ENCODE data around the gene NR6A1. TPM values are rescaled to one million over a fixed set of nuclear protein-coding genes. Genes with fewer than 3 reads are reported as not detected.

NR6A1 gene
- polyA plus RNA-seq, 2 donors: 0.68 to 1.4 TPM

DNA sequence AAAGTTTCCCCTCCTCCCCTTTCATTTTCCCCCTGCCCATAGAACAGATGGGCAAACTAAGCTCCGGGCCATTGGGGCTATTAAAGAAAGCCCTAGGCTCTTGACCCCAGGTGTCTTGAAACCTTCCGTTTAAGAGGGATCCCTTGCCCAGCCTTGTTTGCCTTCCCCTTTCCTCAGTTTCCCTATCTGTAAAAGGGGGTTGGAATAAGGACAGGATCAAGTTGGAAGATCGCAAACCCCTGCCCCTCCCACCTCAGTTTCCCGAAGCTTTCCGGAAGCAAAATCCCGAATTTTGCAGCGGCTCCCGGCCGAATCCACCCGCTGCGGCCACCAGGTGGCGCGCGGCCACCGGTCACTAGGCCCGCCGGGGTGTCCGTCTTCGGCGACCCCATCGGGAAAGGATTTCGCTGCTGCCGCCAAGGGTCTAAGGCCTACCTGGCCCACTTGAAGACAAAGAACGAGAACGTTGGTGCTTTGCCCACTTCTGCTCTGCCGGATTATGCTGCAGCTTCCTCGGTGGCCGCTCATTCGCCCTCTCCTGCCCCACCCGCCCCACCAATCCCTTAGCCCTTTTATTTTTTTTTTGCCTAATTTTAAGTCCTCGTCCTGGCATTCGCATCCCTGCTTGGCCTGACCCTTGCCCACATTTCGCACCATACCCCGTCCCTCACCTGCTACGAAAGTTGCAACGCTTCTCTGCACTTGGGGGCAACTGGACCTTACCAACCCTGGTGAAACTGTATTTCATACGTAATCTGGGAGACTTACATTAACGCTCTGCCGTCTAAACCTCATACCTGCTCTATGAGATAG lies 962 bp upstream of the NR6A1 start:
- H3K4me3 ChIP-seq (ENCODE audit: low read depth in 1 of 2, low read length in 2 of 2): peak overlapping the region; percentile 46 to 68
- H3K4me1 ChIP-seq (ENCODE audit: control insufficient read depth in 2 of 2, insufficient read depth in 2 of 2, low read length in 1 of 2): peaks cover 0 to 3% of the 10 kb centered on the region in 2 donors
- H3K27ac ChIP-seq (ENCODE audit: low read depth in 2 of 2, low read length in 1 of 2): peak overlapping the region; percentile 47 to 52
- WGBS, 2 donors: 20% methylated on average over 37 to 39 of the region's 39 CpGs
- H3K27me3 ChIP-seq (ENCODE audit: control insufficient read depth in 1 of 2, insufficient read depth in 2 of 2, low read length in 2 of 2): peaks cover 0 to 2% of the 10 kb centered on the region in 2 donors
- H3K36me3 ChIP-seq (ENCODE audit: control insufficient read depth in 2 of 2, insufficient read depth in 2 of 2, low read length in 1 of 2): no peaks in the 10 kb centered on the region
- H3K9me3 ChIP-seq (ENCODE audit: control insufficient read depth in 2 of 2, insufficient read depth in 1 of 2, low read depth in 1 of 2, low read length in 1 of 2): no peaks in the 10 kb centered on the region

DNA sequence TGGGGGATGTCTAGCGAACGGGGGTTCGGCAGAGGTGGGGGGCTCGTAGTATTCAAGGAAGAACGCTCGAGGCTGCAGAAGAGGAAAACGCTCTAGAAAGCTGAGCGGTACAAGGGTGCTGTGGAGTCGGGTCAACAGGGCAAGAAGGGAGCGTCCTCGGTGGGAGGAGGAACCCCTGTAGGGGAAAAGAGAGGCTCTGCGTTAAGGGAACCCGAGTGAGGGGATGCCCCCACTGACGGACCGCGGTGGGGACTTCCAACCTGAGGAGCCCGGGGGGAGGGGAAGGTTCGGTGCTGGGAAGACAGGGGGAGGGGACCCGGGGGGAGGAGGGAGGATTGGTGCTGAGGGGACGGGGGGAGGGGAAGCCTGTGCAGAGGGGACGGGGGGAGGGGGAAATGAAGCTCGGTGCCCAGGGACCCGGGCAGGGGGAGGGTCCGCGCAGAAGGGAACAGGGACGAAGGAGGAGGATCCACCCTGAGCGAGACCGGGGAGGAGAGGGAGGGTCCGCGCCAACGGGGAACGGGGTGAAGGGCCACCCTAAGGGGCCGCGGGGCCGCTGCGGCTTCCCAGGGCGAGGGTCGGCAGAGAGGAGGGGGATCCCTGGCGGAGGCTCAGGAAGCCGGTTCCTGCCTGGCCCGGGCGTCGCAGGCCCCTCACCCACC lies 621 bp downstream of the NR6A1 start:
- Histone ChIP-seq H3K27me3 (ENCODE audit: control insufficient read depth in 1 of 2, insufficient read depth in 2 of 2, low read length in 2 of 2) (peaks cover 0 to 3% of the 10 kb centered on the region in 2 donors), H3K4me1 (ENCODE audit: control insufficient read depth in 2 of 2, insufficient read depth in 2 of 2, low read length in 1 of 2) (no peaks in the 10 kb centered on the region), H3K27ac (ENCODE audit: low read depth in 2 of 2, low read length in 1 of 2) (peak overlapping the region in 1 of 2 donors; percentile 14), H3K36me3 (ENCODE audit: control insufficient read depth in 2 of 2, insufficient read depth in 2 of 2, low read length in 1 of 2) (no peaks in the 10 kb centered on the region), H3K9me3 (ENCODE audit: control insufficient read depth in 2 of 2, insufficient read depth in 1 of 2, low read depth in 1 of 2, low read length in 1 of 2) (no peaks in the 10 kb centered on the region), H3K4me3 (ENCODE audit: low read depth in 1 of 2, low read length in 2 of 2) (peak overlapping the region; percentile 67 to 85)
- 1% methylated on average over 26 to 43 of the region's 43 CpGs for WGBS, 2 donors

DNA sequence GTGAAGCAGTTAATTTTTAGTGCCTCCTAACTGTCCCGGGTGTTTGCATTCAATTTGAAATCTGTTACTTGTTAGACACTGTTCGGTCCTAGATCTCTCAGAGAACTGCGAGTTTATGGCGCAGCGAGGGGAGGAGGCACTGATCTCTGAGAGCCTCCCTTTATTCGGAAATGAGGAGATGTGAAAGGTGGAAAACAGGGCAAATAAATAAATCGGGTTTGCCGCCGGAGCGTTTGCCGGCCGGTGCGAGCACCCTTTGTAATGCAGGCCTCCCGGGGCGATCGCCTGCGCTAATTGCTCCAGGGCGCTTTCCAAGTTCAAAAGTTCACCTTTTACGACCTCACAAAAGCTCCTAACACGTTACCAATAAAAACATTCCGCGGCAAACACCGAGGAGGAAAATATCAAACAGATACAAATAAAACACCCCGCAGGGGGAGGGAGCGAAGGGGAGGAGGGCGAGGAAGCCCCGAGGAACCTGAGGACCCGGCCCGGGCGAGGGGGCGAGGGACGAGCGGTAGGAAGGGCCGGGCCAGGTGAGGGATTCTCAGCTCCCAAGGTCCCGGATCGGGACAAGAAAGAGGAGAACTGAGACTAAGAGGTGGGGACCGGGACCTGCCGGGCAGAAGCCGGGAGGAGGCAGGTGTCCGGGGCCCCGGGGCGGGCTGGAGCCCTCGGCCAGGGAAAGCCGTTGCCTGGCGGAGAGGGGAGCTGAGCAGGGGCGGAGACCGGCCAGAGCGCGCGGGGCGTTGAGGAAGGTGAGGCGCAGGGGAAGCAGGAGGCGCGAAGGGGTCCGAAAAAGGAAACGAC lies 1.4 kb downstream of the NR6A1 start:
- H3K27me3 ChIP-seq (ENCODE audit: control insufficient read depth in 1 of 2, insufficient read depth in 2 of 2, low read length in 2 of 2): peaks cover 0 to 4% of the 10 kb centered on the region in 2 donors
- H3K27ac ChIP-seq (ENCODE audit: low read depth in 2 of 2, low read length in 1 of 2): peak overlapping the region in 1 of 2 donors; percentile 14
- no peaks in the 10 kb centered on the region for H3K9me3 ChIP-seq (ENCODE audit: control insufficient read depth in 2 of 2, insufficient read depth in 1 of 2, low read depth in 1 of 2, low read length in 1 of 2)
- H3K36me3 ChIP-seq (ENCODE audit: control insufficient read depth in 2 of 2, insufficient read depth in 2 of 2, low read length in 1 of 2): no peaks in the 10 kb centered on the region
- H3K4me3 ChIP-seq (ENCODE audit: low read depth in 1 of 2, low read length in 2 of 2): peak overlapping the region; percentile 52 to 67
- no peaks in the 10 kb centered on the region for H3K4me1 ChIP-seq (ENCODE audit: control insufficient read depth in 2 of 2, insufficient read depth in 2 of 2, low read length in 1 of 2)
- 4 to 6% methylated on average over 52 to 56 of the region's 56 CpGs for WGBS, 2 donors

DNA sequence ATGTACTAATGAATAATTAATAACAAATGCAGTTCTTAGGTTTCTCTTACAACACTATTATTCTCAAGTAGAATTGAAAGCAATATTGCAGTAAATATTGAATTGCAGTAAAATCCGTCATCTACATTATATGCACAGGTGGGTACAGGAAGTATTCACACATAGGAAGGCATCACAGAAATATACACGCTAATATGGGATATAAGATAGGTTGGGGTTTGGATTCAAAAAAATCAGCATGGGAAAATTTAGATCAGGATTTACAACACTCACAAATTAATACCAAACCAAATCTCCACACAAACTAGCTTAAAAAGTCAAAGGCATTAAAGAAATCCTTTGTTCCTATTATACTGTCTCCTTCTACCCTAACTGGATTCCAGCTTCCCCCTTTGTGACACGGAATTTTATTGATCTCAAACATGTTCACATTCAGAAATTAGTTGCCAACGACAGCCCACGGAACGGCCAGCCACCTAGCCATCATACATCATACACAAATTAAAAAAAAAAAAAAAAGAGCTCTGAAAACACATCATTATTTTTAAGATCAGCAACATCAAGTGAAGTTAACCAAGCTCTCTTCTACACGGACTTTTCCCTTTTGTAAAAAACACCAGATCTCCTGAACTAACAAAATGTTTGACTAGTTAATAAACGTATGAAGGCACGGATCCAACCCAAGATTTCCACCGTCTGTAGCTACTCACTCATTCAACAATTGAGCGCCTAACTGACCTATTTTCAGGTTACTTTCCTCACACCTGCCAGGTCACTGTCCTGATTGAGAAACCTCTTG lies 2.2 kb downstream of the NR6A1 start:
- Histone ChIP-seq H3K36me3 (ENCODE audit: control insufficient read depth in 2 of 2, insufficient read depth in 2 of 2, low read length in 1 of 2) (no peaks in the 10 kb centered on the region), H3K9me3 (ENCODE audit: control insufficient read depth in 2 of 2, insufficient read depth in 1 of 2, low read depth in 1 of 2, low read length in 1 of 2) (no peaks in the 10 kb centered on the region), H3K4me1 (ENCODE audit: control insufficient read depth in 2 of 2, insufficient read depth in 2 of 2, low read length in 1 of 2) (no peaks in the 10 kb centered on the region), H3K27ac (ENCODE audit: low read depth in 2 of 2, low read length in 1 of 2) (no peak overlapping the region), H3K27me3 (ENCODE audit: control insufficient read depth in 1 of 2, insufficient read depth in 2 of 2, low read length in 2 of 2) (peaks cover 0 to 4% of the 10 kb centered on the region in 2 donors), H3K4me3 (ENCODE audit: low read depth in 1 of 2, low read length in 2 of 2) (peak overlapping the region in 1 of 2 donors; percentile 67)
- 25 to 31% methylated on average over 11 of the region's 11 CpGs for WGBS, 2 donors

GRCh38 chr9:124768334-124768733 lies 2.8 kb downstream of the NR6A1 start:
- H3K36me3 ChIP-seq (ENCODE audit: control insufficient read depth in 2 of 2, insufficient read depth in 2 of 2, low read length in 1 of 2): no peaks in the 10 kb centered on the region
- no peaks in the 10 kb centered on the region for H3K9me3 ChIP-seq (ENCODE audit: control insufficient read depth in 2 of 2, insufficient read depth in 1 of 2, low read depth in 1 of 2, low read length in 1 of 2)
- no peaks in the 10 kb centered on the region for H3K4me1 ChIP-seq (ENCODE audit: control insufficient read depth in 2 of 2, insufficient read depth in 2 of 2, low read length in 1 of 2)
- peaks cover 0 to 4% of the 10 kb centered on the region in 2 donors for H3K27me3 ChIP-seq (ENCODE audit: control insufficient read depth in 1 of 2, insufficient read depth in 2 of 2, low read length in 2 of 2)
- no peak overlapping the region for H3K4me3 ChIP-seq (ENCODE audit: low read depth in 1 of 2, low read length in 2 of 2)
- no peak overlapping the region for H3K27ac ChIP-seq (ENCODE audit: low read depth in 2 of 2, low read length in 1 of 2)
- 68 to 71% methylated on average over 3 of the region's 3 CpGs for WGBS, 2 donors

GRCh38 chr9:124767821-124768220 lies 3.3 kb downstream of the NR6A1 start:
- H3K36me3 ChIP-seq (ENCODE audit: control insufficient read depth in 2 of 2, insufficient read depth in 2 of 2, low read length in 1 of 2): no peaks in the 10 kb centered on the region
- peaks cover 0 to 4% of the 10 kb centered on the region in 2 donors for H3K27me3 ChIP-seq (ENCODE audit: control insufficient read depth in 1 of 2, insufficient read depth in 2 of 2, low read length in 2 of 2)
- 67 to 75% methylated on average over 2 of the region's 2 CpGs for WGBS, 2 donors
- no peak overlapping the region for H3K4me3 ChIP-seq (ENCODE audit: low read depth in 1 of 2, low read length in 2 of 2)
- no peaks in the 10 kb centered on the region for H3K9me3 ChIP-seq (ENCODE audit: control insufficient read depth in 2 of 2, insufficient read depth in 1 of 2, low read depth in 1 of 2, low read length in 1 of 2)
- H3K4me1 ChIP-seq (ENCODE audit: control insufficient read depth in 2 of 2, insufficient read depth in 2 of 2, low read length in 1 of 2): no peaks in the 10 kb centered on the region
- H3K27ac ChIP-seq (ENCODE audit: low read depth in 2 of 2, low read length in 1 of 2): no peak overlapping the region

DNA sequence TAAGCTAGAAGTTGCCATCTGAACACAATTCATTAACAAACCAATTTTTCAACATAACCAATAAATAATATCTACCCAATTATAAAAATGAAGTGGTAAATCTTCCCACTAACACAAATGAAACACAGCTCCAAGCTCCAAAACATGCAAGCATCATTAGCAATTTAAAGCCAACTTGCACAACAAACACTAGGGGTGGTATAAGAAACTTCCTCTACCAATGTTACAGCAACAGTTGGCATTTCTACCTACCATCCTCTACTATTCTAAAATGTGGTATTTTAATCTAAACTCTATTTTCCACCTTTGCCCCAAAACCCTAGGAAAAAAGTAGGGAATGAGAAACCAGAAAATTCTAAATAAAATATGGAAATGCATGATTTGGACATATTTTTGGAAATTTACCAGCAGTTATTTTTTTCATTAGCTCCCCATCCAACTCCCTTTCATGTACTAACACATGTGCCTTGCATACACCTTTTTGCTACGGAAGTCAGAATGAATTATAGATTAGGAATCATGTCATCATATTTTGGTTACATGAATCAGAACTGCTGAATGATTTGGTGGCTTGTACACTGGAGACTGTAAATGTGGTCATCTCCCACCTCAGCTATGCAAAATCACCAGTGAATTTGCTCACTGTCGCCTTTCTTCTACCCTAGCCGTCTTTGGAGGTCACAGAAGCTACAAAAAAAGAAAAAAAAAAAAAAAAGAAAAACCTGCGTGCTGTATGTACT lies 4.1 kb downstream of the NR6A1 start:
- peaks cover 0 to 4% of the 10 kb centered on the region in 2 donors for H3K27me3 ChIP-seq (ENCODE audit: control insufficient read depth in 1 of 2, insufficient read depth in 2 of 2, low read length in 2 of 2)
- H3K36me3 ChIP-seq (ENCODE audit: control insufficient read depth in 2 of 2, insufficient read depth in 2 of 2, low read length in 1 of 2): no peaks in the 10 kb centered on the region
- no peaks in the 10 kb centered on the region for H3K4me1 ChIP-seq (ENCODE audit: control insufficient read depth in 2 of 2, insufficient read depth in 2 of 2, low read length in 1 of 2)
- WGBS, 2 donors: 66 to 74% methylated on average over 4 of the region's 4 CpGs
- H3K27ac ChIP-seq (ENCODE audit: low read depth in 2 of 2, low read length in 1 of 2): no peak overlapping the region
- H3K4me3 ChIP-seq (ENCODE audit: low read depth in 1 of 2, low read length in 2 of 2): no peak overlapping the region
- H3K9me3 ChIP-seq (ENCODE audit: control insufficient read depth in 2 of 2, insufficient read depth in 1 of 2, low read depth in 1 of 2, low read length in 1 of 2): no peaks in the 10 kb centered on the region

- Histone ChIP-seq H3K4me3 (ENCODE audit: low read depth in 1 of 2, low read length in 2 of 2) (no peak overlapping the region), H3K36me3 (ENCODE audit: control insufficient read depth in 2 of 2, insufficient read depth in 2 of 2, low read length in 1 of 2) (no peaks in the 10 kb centered on the region), H3K9me3 (ENCODE audit: control insufficient read depth in 2 of 2, insufficient read depth in 1 of 2, low read depth in 1 of 2, low read length in 1 of 2) (no peaks in the 10 kb centered on the region), H3K27me3 (ENCODE audit: control insufficient read depth in 1 of 2, insufficient read depth in 2 of 2, low read length in 2 of 2) (peaks cover 0 to 4% of the 10 kb centered on the region in 2 donors), H3K4me1 (ENCODE audit: control insufficient read depth in 2 of 2, insufficient read depth in 2 of 2, low read length in 1 of 2) (no peaks in the 10 kb centered on the region), H3K27ac (ENCODE audit: low read depth in 2 of 2, low read length in 1 of 2) (no peak overlapping the region)
- WGBS, 2 donors: 92 to 95% methylated on average over 1 of the region's 1 CpG
These were observed 4.8 kb downstream of the NR6A1 start for GRCh38 chr9:124766326-124766725.

Measured in esophagus (tissue), 2 donors.